T-helper 22 cell (primary cell): ENCODE measurements around the gene PTCHD1.

ENCODE experiments used
- DNase-seq: peaks from one replicate; pipeline ENCODE4 v3.0.0-alpha.2; 2020; ENCODE audit warnings: low read depth

The PTCHD1 gene

GRCh38 chrX:23334848-23335599 lies at the start of gene PTCHD1:
Gene PTCHD1, plus strand, starts transcription at chrX:23334849. Its CDS starts 27 bp downstream, at chrX:23334876.
- DNase-seq = no peak

- DNase-seq = no peak
Measured at GRCh38 chrX:23286731-23287130, 47.9 kb upstream of the PTCHD1 start.

GRCh38 chrX:23287191-23287725 lies 47.4 kb upstream of the PTCHD1 start:
- no peak for DNase-seq

- no peak for DNase-seq
Measured at GRCh38 chrX:23292354-23292987, 42.2 kb upstream of the PTCHD1 start.

- no peak for DNase-seq
Measured at GRCh38 chrX:23292988-23293651, 41.5 kb upstream of the PTCHD1 start.

GRCh38 chrX:23304881-23305280 lies 29.8 kb upstream of the PTCHD1 start:
- DNase-seq = no peak

- no peak for DNase-seq
Measured at GRCh38 chrX:23311731-23312130, 22.9 kb upstream of the PTCHD1 start.

- DNase-seq = no peak
Measured at GRCh38 chrX:23312136-23312535, 22.5 kb upstream of the PTCHD1 start.

GRCh38 chrX:23317799-23318724 lies 16.6 kb upstream of the PTCHD1 start:
- no peak for DNase-seq

GRCh38 chrX:23327104-23327503 lies 7.5 kb upstream of the PTCHD1 start:
- DNase-seq = no peak

- no peak for DNase-seq
Measured at GRCh38 chrX:23331701-23332100, 2.9 kb upstream of the PTCHD1 start.

- no peak for DNase-seq
Measured at GRCh38 chrX:23332101-23332887, 2.4 kb upstream of the PTCHD1 start.

GRCh38 chrX:23332888-23333821 lies 1.5 kb upstream of the PTCHD1 start:
- DNase-seq = no peak

- no peak for DNase-seq
Measured at GRCh38 chrX:23333842-23334520, 668 bp upstream of the PTCHD1 start.

- DNase-seq = no peak
Measured at GRCh38 chrX:23334521-23334847, 165 bp upstream of the PTCHD1 start.

- no peak for DNase-seq
Measured at GRCh38 chrX:23338334-23338733, 3.7 kb downstream of the PTCHD1 start.

- no peak for DNase-seq
Measured at GRCh38 chrX:23341452-23341851, 6.8 kb downstream of the PTCHD1 start.

GRCh38 chrX:23344238-23344903 lies 9.7 kb downstream of the PTCHD1 start:
- DNase-seq = no peak

- DNase-seq = no peak
Measured at GRCh38 chrX:23344904-23345271, 10.2 kb downstream of the PTCHD1 start.
